Thyroid gland (tissue), 4 donors: ENCODE data around the gene RASAL1.

Source experiments
- CTCF ChIP-seq, 6 experiments: fragments of 200-600 bp in 3 of 6; fragments of 450-650 bp in 3 of 6; sonication (generic) in 3 of 6; IDR thresholded peaks; one replicate each; pipeline ENCODE4 v1.5.1; 2016 to 2019; ENCODE audit warnings: antibody characterized with exemption in 6 of 6, mild to moderate bottlenecking in 2 of 6, inconsistent platforms in 1 of 6, moderate library complexity in 1 of 6
- POLR2A ChIP-seq, 2 donors: fragments of 450-650 bp; IDR thresholded peaks; one replicate each; pipeline ENCODE4 v1.6.1; 2017; ENCODE audit warnings: antibody characterized with exemption in 2 of 2, mild to moderate bottlenecking in 2 of 2, moderate library complexity in 1 of 2

- TF ChIP-seq CTCF (IDR thresholded peaks at IDR 0.05) (no peak), POLR2A (IDR thresholded peaks at IDR 0.05) (no peak)
Observed at GRCh38 chr12:113089839-113090238, 45.7 kb downstream of the RASAL1 start.
